ENCODE measurements around the gene LMF2.

Gene LMF2

DNA sequence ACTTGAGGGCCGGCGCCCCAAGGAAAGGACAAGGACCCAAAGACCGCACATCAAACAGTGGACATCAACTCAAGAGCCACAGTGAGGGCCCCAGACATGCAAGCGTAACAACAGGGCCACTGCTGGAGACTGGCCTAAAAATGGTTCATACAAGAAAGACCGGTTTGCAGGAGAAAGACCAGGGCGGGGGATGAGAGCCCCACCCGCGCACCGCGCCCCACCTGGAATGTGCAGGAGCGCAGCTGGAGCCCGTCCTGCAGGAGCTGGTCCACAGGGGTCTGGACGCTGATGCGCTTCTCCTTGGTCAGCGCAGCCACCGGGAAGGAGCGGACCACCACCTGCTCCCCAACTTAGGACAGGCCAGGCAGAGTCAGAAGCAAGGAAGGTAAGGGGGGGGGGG, 46.6 kb downstream of the LMF2 start:
- DNase-seq = no peak

DNA sequence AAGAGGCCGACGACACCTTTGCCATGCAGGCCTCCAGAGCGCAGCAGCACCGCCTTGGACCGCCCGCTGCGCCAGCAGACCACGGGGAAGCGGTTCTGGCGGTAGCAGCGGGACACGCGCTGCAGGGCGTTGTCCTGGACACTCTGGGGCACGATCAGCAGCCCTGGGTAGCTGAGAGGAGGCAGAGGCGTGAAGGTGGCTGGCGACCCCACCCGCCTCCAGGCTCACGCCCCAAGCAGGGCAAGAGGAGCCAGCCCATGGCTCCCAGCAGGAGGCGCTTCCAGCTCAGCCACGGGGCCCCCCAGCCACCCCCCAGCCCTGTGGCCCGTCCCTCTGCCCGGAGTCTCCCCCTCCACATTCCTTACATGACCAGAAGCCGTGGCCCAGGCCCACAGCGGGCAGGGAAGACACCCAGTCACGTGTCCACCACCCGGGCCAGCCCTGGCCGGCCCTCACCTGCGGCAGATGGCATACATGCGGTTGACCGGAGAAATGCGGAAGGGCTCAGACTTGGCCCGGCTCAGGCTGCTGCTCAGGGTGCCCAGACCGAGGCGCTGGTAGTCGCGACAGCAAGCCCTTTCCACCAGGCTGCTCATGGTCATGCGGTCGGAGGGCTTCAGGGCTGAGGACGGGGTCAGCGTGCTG, 47.9 kb downstream of the LMF2 start:
- DNase-seq = no peak

DNA sequence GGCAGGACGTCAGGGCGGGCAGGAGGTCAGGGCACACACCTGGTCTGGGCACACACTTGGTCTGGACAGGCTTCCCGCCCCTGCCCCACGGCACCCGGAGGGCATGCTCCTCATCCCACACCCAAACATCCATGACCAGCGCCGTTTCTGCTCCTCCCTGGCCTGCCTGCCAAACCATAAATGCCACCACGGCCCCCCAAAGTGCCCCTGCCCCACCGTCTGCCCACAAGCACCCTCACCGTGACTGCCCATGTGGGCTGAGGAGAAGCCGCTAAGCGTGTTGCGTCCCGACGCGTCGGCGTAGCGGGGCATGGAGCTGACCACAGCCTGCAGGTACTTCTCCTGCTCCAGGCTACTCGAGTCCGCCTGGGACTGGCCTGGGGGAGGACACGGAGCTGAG, 48.5 kb downstream of the LMF2 start:
- no peak for DNase-seq

DNA sequence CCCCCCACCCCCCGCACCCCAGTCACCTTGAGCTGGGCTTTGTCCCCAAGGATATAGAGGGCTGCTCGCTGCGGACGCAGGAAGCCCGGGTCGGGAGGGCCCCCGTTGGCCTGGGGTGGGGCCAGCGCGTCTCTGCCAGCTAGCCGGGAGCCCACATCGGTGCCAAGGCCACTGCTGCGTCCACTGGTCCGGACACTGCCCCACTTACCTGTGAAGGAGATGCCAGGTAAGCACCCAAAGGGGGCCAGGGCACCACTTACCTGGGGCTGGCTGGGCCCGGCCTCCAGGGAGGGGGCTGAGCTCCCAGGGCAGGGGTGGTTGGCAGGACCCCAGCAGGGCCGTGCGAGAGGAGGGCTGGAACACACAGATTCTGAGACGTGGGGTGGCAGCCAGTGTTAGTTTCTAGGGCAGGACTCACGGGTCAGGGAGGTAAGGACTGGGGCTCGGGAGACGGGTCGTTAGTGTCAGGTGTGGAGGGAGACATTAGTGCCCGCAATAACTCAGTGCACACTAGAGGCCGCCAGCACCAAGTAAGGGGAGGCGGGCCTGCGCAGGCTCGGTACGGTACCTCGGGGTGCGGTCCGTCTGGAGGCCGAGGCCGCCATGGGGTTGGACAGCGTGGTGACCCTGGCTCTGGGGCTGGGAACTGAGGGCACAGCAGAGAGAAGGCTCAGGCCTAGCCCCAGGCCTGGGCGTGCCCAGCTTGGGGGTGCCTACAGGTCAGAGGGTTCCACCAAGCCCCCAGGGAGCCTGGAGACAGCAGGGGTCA, 50.9 kb downstream of the LMF2 start:
- DNase-seq = no peak

DNA sequence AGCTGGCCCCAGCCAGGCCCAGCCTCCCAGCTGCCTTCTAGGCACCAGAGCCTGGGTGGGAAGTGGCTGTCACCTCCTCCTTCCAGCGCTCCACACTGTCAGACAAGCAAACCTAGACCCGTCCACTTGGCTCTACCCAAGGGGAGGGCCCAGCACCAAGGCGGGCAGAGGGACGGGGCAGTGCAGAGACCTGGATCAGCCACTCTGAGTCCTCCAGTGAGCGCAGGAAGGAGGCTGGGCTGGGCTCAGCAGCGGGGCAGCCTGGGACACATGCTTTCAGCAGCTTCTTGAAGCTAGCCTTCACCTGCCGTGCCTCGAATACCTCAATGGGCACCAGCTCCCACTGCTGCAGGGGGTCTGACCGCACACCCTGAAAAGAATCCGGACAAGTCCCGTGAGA, 51.5 kb downstream of the LMF2 start:
- no peak for DNase-seq

DNA sequence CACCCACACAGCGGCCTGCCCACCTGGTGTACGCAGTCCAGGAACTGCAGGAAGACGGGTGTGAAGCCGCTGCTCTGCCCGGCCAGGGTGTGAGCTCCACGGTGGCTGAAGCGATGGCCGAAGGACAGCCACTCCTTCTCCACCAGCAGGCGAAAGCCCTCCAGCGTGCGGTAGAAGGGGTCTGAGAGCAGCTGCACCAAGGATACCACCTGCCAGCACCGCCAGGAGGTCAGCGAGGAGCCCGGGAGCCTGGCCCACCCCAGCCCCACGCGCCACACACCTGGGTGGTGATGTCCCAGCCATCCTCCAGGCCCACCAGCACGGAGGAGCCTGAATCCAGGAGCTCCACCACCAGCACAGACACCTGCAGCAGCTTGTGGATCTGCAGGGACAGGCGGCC, 52.3 kb downstream of the LMF2 start:
- DNase-seq = no peak

DNA sequence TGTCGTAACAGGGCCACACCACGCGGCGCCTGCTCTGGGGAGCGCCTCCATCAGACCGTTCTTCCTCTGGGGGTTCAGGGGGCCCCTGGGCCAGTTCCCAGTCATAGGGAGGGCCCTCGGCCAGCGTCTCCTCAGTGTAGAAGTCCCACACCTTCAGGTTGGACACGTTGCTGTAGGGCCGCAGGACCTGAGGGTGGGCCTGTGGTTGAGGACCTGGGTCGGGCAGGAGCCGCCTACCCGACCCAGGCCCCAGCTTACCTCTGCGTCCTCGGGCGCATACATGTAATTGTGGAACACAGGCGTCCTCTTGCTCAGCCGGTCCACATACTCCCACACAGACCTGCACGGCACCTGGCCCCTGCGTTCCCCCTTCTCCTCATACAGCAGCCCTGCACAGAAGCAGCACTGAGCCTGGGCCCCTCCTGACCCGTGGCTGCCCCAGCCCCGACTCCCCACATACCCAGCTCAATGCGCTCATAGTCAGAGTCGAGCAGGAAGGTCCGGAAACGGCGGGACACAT, 52.9 kb downstream of the LMF2 start:
- no peak for DNase-seq
